22Rv1 (cell line): ENCODE data around the gene SLC1A2.

Experiments
- CTCF ChIP-seq: fragments of 450-650 bp; IDR thresholded peaks from 2 replicates; pipeline ENCODE4 v1.5.1; 2017; ENCODE audit warnings: mild to moderate bottlenecking
- ZFX ChIP-seq: fragments of 450-650 bp; IDR thresholded peaks from 2 replicates; pipeline ENCODE4 v1.6.1; 2017; ENCODE audit warnings: antibody characterized with exemption, borderline replicate concordance

GRCh38 chr11:35402751-35403660, 16.4 kb downstream of the SLC1A2 start:
- TF ChIP-seq CTCF (no peak), ZFX (no peak)
